Measurements from ENCODE around the gene HLA-E. TPM values are rescaled to one million over a fixed set of nuclear protein-coding genes. Genes with fewer than 3 reads are reported as not detected.
A peak's percentile ranks its signal among the peaks of the same experiment; 100 is the strongest.
"Not testable (repeated sequence)": the region's sequence is repeated elsewhere in the genome, so short reads cannot be mapped to it uniquely, and the experiment has no call there.

The HLA-E gene
- total and polyA plus RNA-seq, 7 donors = 139 to 753 (median 364) TPM

DNA sequence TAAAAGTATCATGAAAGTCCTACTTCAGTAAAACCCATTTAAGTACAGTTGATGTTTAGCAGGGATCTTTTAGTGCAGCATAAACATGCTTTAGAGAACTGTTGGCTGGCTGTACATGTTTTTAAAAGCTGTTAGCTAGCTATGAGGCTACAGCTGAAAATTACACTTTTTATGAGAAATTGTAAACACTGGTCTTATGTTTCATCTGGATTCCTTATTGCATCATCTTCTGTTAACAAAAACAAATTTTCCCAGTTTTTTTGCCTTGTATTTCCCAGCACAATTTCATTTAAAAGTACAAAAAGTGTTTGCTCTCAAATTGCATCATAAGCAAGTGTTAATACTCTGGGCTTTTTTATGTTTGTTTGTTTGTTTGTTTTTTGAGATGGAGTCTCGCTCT lies 18.3 kb upstream of the HLA-E start:
- TF ChIP-seq POLR2AphosphoS5 (IDR thresholded peaks at IDR 0.05) (no peak), EP300 (IDR thresholded peaks at IDR 0.05) (no peak), CTCF (IDR thresholded peaks at IDR 0.05) (no peak), POLR2A (IDR thresholded peaks at IDR 0.05) (no peak)
- no peak for DNase-seq
- Histone ChIP-seq H3K27ac (no peak overlapping the region), H3K36me3 (no peaks in the 10 kb centered on the region), H3K9me3 (no peaks in the 10 kb centered on the region), H3K4me3 (no peak overlapping the region), H3K4me1 (peaks cover 0 to 9% (median 7%) of the 10 kb centered on the region in 4 donors), H3K27me3 (peaks cover 23 to 68% (median 40%) of the 10 kb centered on the region in 3 donors)
- intact Hi-C loops (cut with DNase I) = no loop called here
- 73 to 83% methylated on average over 1 of the region's 1 CpG for WGBS, 2 donors

- H3K4me1 ChIP-seq; intact Hi-C loops (cut with DNase I); H3K4me3 ChIP-seq; H3K27ac ChIP-seq; H3K9me3 ChIP-seq; DNase-seq; H3K36me3 ChIP-seq: not testable (repeated sequence)
- WGBS, 2 donors = 89 to 95% methylated on average over 22 of the region's 26 CpGs
- H3K27me3 ChIP-seq = peaks cover 0 to 69% (median 32%) of the 10 kb centered on the region in 3 donors
Observed at GRCh38 chr6:30475116-30475515, 14.2 kb upstream of the HLA-E start.

DNA sequence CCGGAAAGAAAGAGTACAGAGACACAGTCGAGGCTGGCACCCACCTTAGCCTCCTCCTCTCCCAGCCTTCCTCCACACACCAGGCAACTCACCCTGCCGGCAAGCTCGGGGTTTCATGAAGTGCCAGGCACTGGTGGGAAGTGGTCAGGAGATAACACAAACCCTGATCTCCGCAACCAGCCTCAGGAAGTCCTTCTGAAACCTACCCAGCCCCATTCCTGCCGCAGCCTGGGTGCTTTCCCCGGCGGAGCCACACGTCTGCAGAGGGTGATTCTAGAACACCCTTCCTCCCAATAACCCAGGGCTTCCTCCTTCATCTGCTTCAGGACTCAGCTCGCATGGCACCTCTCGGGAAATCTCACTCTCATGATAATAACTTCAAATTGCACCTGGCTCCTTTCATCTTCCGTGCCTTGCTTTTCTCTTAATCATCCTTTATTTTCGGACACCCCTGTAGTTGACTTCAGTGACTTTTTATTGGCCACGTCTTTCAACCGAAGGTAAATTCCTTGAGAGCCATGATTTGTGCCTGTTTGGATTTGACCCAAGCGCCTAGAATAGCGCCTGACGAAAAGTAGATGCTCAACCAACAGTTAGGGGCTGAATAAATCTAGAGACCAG lies 8.7 kb upstream of the HLA-E start:
- WGBS, 2 donors = 7% methylated on average over 18 of the region's 18 CpGs
- no peaks in the 10 kb centered on the region for H3K9me3 ChIP-seq
- intact Hi-C loops (cut with DNase I) = no loop called here
- peaks cover 0 to 17% (median 8%) of the 10 kb centered on the region in 4 donors for H3K4me1 ChIP-seq
- TF ChIP-seq CTCF (IDR thresholded peaks at IDR 0.05) (no peak), POLR2A (IDR thresholded peaks at IDR 0.05) (no peak), EP300 (IDR thresholded peaks at IDR 0.05) (no peak)
- no peaks in the 10 kb centered on the region for H3K36me3 ChIP-seq
- no peak overlapping the region for H3K27ac ChIP-seq
- DNase-seq = no peak
- no peak overlapping the region for H3K4me3 ChIP-seq
- peaks cover 13 to 64% (median 45%) of the 10 kb centered on the region in 3 donors for H3K27me3 ChIP-seq

DNA sequence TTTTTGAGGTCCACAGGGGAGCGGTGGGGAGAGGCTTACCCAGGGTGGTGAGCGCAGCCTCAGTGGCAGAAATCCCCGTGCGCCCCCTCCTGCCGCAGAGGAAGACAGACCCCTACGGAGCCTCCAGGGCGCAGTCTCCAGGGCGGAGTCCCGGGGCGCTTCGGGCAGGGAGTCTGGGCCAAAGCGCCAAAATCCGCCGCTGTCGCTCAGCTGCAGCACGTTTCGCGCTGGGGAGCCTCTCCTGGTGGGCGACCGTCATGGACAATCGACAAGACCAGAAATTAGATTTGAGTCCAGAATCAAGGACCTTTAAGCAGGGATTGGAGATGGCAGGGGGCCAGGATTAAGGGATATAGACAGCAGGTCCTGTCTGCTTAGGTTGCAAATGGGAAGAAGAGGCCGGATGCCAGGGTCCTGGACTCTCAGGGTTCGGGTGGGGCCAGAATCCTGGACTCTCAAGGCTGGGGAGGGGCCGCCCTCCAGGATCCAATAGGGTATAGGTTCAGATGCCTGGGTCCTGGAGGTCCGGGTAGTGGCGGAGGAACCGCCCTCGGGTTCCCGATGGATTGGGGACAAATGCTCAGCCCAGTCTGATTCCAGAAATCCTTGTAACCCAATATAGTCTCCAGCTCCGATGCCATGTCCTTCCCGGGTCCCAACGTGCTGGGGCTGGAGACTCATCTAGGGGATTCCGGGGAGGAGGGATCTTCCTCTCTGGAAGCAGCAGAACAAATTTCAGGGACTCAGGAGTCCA lies 7.9 kb upstream of the HLA-E start:
- no peak for DNase-seq
- Histone ChIP-seq H3K36me3 (no peaks in the 10 kb centered on the region), H3K4me3 (no peak overlapping the region), H3K4me1 (peaks cover 0 to 17% (median 8%) of the 10 kb centered on the region in 4 donors), H3K9me3 (no peaks in the 10 kb centered on the region), H3K27ac (no peak overlapping the region), H3K27me3 (peaks cover 13 to 58% (median 43%) of the 10 kb centered on the region in 3 donors)
- intact Hi-C loops (cut with DNase I) = no loop called here
- WGBS, 2 donors = 7 to 10% methylated on average over 33 of the region's 33 CpGs
- TF ChIP-seq CTCF (IDR thresholded peaks at IDR 0.05) (no peak), EP300 (IDR thresholded peaks at IDR 0.05) (no peak), POLR2A (IDR thresholded peaks at IDR 0.05) (no peak), POLR2AphosphoS5 (IDR thresholded peaks at IDR 0.05) (no peak)

- intact Hi-C loops (cut with DNase I) = loop anchor here (1.0 to 2.0 kb wide), 2 partner anchors 51 to 59 kb away; no protein-coding TSS in a partner anchor
- H3K27ac ChIP-seq, H3K36me3 ChIP-seq, H3K9me3 ChIP-seq: not testable (repeated sequence)
- Histone ChIP-seq H3K4me1 (peaks cover 0 to 17% (median 8%) of the 10 kb centered on the region in 4 donors), H3K27me3 (peaks cover 13 to 50% (median 36%) of the 10 kb centered on the region in 3 donors), H3K4me3 (peak overlapping the region in 3 of 4 donors; percentile 5 to 23 (median 16))
- peak; percentile 84 for DNase-seq
- 1 to 2% methylated on average over 19 of the region's 19 CpGs for WGBS, 2 donors
- peak; percentile 58 to 77 (median 63) for TF ChIP-seq CTCF (IDR thresholded peaks at IDR 0.05)
Observed at GRCh38 chr6:30481965-30482644, 7.2 kb upstream of the HLA-E start.

Measured in sigmoid colon (tissue), 7 donors.